Lower leg skin (tissue), 4 donors: Measurements from ENCODE around the gene LTV1. TPM values are rescaled to one million over a fixed set of nuclear protein-coding genes. Genes with fewer than 3 reads are reported as not detected.

Experiments
- DNase-seq, 2 donors: peaks; one replicate each; pipeline ENCODE4 v3.0.0-alpha.2; 2019; ENCODE audit warnings: low spot score in 2 of 2
- H3K4me3 ChIP-seq: fragments of 200-600 bp; sonication (generic); 2 replicates; pipeline ENCODE4 v1.5.1; 2017; ENCODE audit warnings: mild to moderate bottlenecking, low read depth; ENCODE audit not compliant: poor library complexity, severe bottlenecking
- CTCF ChIP-seq, 3 donors: fragments of 450-650 bp; IDR thresholded peaks; one replicate each; pipeline ENCODE4 v1.5.1; 2016; ENCODE audit warnings: antibody characterized with exemption in 3 of 3, mild to moderate bottlenecking in 3 of 3, moderate library complexity in 2 of 3
- POLR2A ChIP-seq, 2 donors: fragments of 450-650 bp; IDR thresholded peaks; one replicate each; pipeline ENCODE4 v1.6.1; 2016 to 2017; ENCODE audit warnings: antibody characterized with exemption in 2 of 2, mild to moderate bottlenecking in 1 of 2, moderate library complexity in 1 of 2
- WGBS, 2 donors: methylation state at CpG; one replicate each; pipeline ENCODE4 v1.1.5; 2018; 5-methylcytosine and 5-hydroxymethylcytosine counted together
- intact Hi-C: fragments of 100-400 bp; cut with DNase I; formaldehyde crosslinking; loops from one replicate; pipeline ENCODE4 v1.15.0; 2023; ENCODE audit warnings: low total_unique reads
- total RNA-seq, 4 donors: library from RNA; depleted of rRNA; stranded (reverse); fragments of >200 nt; gene quantifications; one replicate each; pipeline ENCODE4 v1.1.0, GENCODE V29; 2016

The LTV1 gene
- total RNA-seq, 4 donors from 2014 or later, result 9.5 to 19.0 (median 16.1) TPM

GRCh38 chr6:143884216-143884900 lies 41.2 kb downstream of the LTV1 start:
- no peak for TF ChIP-seq POLR2A (IDR thresholded peaks at IDR 0.05)
- no peak for TF ChIP-seq CTCF (IDR thresholded peaks at IDR 0.05)
- no peak overlapping the region for H3K4me3 ChIP-seq
- DNase-seq, result no peak
- WGBS, 2 donors, result 66 to 74% methylated on average over 7 of the region's 7 CpGs
- intact Hi-C loops, result no loop called here

GRCh38 chr6:143885116-143885515 lies 42.0 kb downstream of the LTV1 start:
- DNase-seq, result no peak
- H3K4me3 ChIP-seq, result no peak overlapping the region
- TF ChIP-seq CTCF (IDR thresholded peaks at IDR 0.05) (no peak), POLR2A (IDR thresholded peaks at IDR 0.05) (no peak)
- WGBS, 2 donors, result 97 to 100% methylated on average over 1 of the region's 1 CpG
- intact Hi-C loops, result no loop called here

GRCh38 chr6:143894655-143895054 lies 51.5 kb downstream of the LTV1 start:
- 67 to 71% methylated on average over 1 of the region's 1 CpG for WGBS, 2 donors
- no peak overlapping the region for H3K4me3 ChIP-seq
- TF ChIP-seq POLR2A (IDR thresholded peaks at IDR 0.05), result no peak
- TF ChIP-seq CTCF (IDR thresholded peaks at IDR 0.05), result no peak
- intact Hi-C loops, result no loop called here
- no peak for DNase-seq

GRCh38 chr6:143896126-143896860 lies 53.2 kb downstream of the LTV1 start:
- TF ChIP-seq CTCF (IDR thresholded peaks at IDR 0.05), result no peak
- no peak for TF ChIP-seq POLR2A (IDR thresholded peaks at IDR 0.05)
- WGBS, 2 donors, result 44 to 45% methylated on average over 3 of the region's 3 CpGs
- no peak overlapping the region for H3K4me3 ChIP-seq
- peak in 1 of 2 donors; percentile 42 for DNase-seq
- intact Hi-C loops, result no loop called here

GRCh38 chr6:143900358-143900757 lies 57.2 kb downstream of the LTV1 start:
- 82 to 84% methylated on average over 2 of the region's 2 CpGs for WGBS, 2 donors
- intact Hi-C loops, result no loop called here
- H3K4me3 ChIP-seq, result no peak overlapping the region

More at GRCh38 chr6:143900358-143900757, 57.2 kb downstream of the LTV1 start:
- no peak for TF ChIP-seq CTCF (IDR thresholded peaks at IDR 0.05)
- TF ChIP-seq POLR2A (IDR thresholded peaks at IDR 0.05), result no peak
- DNase-seq, result no peak
